IPS-NIHi7 (cell line): ENCODE data around the gene BEST1.
A peak's percentile ranks its signal among the peaks of the same experiment; 100 is the strongest.
"Not testable (repeated sequence)": the region's sequence is repeated elsewhere in the genome, so short reads cannot be mapped to it uniquely, and the experiment has no call there.

ENCODE experiments used
- DNase-seq: peaks from one replicate; pipeline ENCODE4 v3.0.0; 2012; ENCODE audit warnings: mixed read lengths; ENCODE audit errors: extremely low spot score

Gene BEST1

GRCh38 chr11:61978703-61979661 lies 28.8 kb downstream of the BEST1 start:
- DNase-seq = no peak

GRCh38 chr11:61980783-61981541 lies 30.8 kb downstream of the BEST1 start:
- DNase-seq = no peak

GRCh38 chr11:61983419-61983818 lies 33.3 kb downstream of the BEST1 start:
- no peak for DNase-seq

DNA sequence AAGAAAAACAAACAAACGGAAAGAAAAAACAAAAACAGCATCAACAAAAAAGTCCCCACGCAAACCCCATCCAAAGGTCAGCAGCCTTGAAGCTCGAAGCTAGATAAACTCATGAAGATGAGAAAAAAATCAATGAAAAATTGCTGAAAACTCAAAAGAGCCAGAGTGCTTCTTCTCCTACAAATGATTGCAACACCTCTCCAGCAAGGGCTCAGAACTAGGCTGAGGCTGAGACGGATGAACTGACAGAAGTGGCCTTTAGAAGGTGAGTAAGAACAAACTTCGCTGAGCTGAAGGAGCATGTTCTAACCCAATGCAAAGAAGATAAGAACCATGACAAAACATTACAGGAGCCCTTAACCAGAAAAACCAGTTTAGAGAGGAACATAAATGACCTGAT lies 35.7 kb downstream of the BEST1 start:
- DNase-seq = no peak

GRCh38 chr11:61994981-61995380 lies 44.8 kb downstream of the BEST1 start:
- no peak for DNase-seq

DNA sequence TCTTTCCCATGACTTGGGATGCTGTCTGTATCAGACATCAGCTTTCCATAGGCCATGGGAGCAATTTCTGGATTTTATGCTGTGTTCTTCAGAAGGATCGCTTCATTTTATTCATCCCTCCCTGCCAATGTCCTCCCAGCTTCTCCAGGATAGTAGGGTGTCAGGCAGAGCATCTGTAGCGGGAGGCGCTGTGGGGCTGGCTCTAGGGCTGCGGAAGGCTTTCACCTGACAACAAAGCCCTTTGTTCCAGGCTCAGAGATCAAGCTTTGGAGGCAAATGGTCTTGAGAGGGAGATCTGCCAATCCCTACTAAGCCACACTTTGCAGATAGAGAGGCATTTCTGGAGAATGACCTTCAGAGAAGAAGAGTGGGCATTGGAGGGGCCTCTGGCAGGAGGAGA lies 46.8 kb downstream of the BEST1 start:
- peak; percentile 60 for DNase-seq

- DNase-seq = no peak
Observed at GRCh38 chr11:61999141-61999975, 49.2 kb downstream of the BEST1 start.

DNA sequence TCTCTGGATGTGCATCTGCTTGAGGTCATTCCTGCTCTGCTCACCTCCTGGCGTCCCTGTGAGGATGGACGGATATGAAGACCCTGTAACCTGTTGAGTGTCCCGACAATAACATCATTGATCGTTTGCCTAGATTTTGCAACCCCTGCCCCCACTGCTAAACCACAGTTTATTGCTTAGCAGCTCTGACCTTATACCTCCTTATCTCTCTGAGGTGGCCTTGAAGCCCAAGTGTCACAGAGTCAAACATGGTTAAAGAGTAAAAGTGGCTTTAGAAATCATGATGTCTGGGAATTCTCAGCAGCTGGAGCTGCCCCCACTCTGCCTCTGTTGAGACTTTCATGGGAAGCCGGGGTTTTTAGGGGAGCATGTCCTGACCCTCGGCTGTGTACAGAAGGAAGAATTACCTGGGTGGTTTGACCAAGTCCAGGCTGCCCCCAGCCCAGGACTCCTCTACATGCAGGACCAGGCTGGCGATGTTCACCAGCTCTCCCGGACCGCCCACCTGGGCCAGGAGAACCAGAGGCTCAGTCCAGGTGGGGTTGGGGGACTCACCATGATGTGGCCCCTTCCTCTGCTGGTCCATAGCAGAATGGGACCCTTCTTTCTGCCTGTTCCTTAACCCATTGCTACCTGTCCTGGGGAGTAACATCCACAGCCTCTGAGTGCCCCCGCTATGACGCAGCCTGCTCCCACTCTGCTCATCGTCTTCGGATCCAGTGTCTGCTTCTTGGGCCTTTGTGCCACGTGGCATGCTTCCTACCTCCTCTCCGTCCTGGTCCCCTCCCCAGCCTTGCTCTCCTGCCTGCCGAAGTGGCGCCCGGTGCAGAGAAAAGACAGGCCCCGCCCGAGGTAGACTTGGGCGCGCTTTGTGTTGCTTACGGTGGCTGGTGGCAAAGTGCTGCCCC lies 50.6 kb downstream of the BEST1 start:
- no peak for DNase-seq

- DNase-seq = no peak
Observed at GRCh38 chr11:62001450-62002191, 51.5 kb downstream of the BEST1 start.

- DNase-seq = not testable (repeated sequence)
Observed at GRCh38 chr11:62002283-62002682, 52.1 kb downstream of the BEST1 start.

- no peak for DNase-seq
Observed at GRCh38 chr11:62004473-62004872, 54.3 kb downstream of the BEST1 start.

DNA sequence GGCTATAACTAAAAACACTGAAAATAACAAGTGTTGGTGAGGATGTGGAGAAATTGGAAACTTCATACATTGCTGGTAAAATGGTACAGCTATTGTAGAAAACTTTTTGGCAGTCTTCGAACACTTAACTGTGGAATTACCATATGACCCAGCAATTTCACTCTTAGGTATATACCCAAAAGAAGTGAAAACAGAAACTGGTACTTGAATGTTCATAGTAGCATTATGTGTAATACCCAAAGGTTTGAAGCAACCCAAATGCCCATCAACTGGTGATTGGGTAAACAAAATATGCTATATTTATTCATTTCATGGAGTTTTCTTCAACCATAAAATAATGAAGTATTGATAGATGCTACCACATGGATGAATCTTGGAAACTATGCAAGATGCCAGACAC lies 58.0 kb downstream of the BEST1 start:
- DNase-seq = no peak

- no peak for DNase-seq
Observed at GRCh38 chr11:62010935-62011528, 60.9 kb downstream of the BEST1 start.

DNA sequence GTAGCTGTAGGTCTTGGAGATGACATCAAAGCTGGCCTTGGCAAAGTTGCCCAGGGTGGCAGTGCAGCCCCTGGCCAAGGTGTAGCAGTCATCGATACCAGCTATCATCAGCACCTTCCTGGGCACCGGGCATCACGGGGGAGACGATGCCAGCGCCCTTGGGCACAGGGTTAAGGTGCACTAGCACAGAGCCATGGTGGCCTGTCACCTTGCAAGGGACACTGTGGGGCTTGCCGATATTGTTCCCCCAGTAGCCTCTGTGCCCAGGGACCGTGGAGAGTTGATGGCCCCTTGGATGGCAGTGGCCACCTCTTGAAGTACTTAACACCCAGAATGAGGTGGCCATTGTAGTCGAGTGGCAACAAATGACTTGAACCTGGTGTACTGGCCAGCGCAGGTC lies 61.7 kb downstream of the BEST1 start:
- DNase-seq = no peak

DNA sequence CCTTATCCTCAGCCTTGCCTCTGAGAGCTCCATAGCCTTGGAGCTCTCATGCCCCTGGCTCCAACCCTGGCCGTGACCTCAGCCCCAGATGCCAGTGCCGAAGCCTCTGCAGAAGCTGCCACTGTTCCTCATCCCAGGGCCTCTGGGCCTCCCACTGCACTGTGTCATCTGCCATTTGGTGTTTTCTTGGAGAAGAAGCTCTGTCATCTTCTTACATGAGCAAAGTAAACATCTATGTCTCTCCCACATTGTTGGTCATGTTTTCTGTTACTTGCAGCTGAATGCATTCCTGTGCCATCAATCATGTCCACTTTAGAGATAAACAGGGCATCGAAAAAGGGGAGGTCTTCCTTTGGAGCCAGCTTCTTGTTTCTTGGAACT lies 62.3 kb downstream of the BEST1 start:
- no peak for DNase-seq

DNA sequence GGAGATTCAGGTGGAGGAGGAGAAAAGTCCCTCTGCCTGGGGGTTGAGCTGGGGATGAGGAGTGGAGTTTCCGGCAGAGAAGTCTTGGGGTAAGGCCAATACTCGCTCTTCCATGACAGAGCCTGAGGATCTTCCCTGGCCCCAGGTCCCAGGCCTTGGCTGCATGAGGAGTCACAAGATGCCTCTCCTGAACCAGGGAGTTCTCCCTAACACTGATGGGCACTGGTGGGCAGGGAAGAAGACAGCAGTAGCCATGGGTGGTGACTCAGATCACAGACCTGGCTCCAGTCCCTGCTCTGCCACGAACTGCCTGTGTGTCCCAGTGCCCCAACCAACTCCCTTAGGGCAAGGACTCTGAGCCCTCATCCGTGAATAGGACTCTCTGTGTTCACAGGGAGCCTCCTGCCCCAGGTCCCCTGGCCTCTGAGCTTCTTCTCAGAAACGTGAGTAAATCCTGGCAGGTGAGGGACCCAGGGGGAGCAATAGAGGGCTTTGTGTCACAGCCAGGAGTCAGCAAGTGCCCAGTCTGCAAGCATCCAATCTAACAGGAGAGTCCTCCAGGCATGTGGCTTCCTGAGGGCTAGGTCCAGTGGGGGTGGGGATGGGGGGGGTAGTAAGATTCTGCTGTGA lies 62.8 kb downstream of the BEST1 start:
- DNase-seq = no peak
